Cardiac muscle cell (in vitro differentiated cells and primary cell): Measurements from ENCODE around the gene PSMB7. TPM values are rescaled to one million over a fixed set of nuclear protein-coding genes. Genes with fewer than 3 reads are reported as not detected.

Experiments
- DNase-seq, 2 donors: peaks; one replicate each; pipeline versions ENCODE4 v3.0.0 to v3.0.0-alpha.2; 2010 to 2017; ENCODE audit warnings: low read depth in 1 of 2, low spot score in 1 of 2
- H3K27ac ChIP-seq: fragments of 200-600 bp; sonication (generic); 2 replicates; pipeline ENCODE4 v1.5.1; 2016
- H3K27me3 ChIP-seq: fragments of 200-600 bp; sonication (generic); 2 replicates; pipeline ENCODE4 v1.6.0; 2016; ENCODE audit warnings: control low read depth
- H3K36me3 ChIP-seq: fragments of 200-600 bp; sonication (generic); 2 replicates; pipeline ENCODE4 v1.5.1; 2016; ENCODE audit warnings: control low read depth
- H3K4me1 ChIP-seq: fragments of 200-600 bp; sonication (generic); 2 replicates; pipeline ENCODE4 v1.8.1; 2017; ENCODE audit warnings: low read depth, mild to moderate bottlenecking, mixed run types
- H3K4me3 ChIP-seq: fragments of 200-600 bp; sonication (generic); 2 replicates; pipeline ENCODE4 v1.5.1; 2016; ENCODE audit warnings: mild to moderate bottlenecking
- H3K9me3 ChIP-seq: fragments of 200-600 bp; sonication (generic); 2 replicates; pipeline ENCODE4 v1.5.1; 2017; ENCODE audit warnings: low read depth, mild to moderate bottlenecking, control low read depth
- CTCF ChIP-seq: IDR thresholded peaks from 2 replicates; pipeline ENCODE4 v1.5.1; 2012; ENCODE audit warnings: low read depth, mild to moderate bottlenecking, low read length
- polyA plus RNA-seq: library from polyadenylated mRNA; unstranded; fragments of >200 nt; fragmentation: Nextera tagmentation; extraction: Ambion mirVana; gene quantifications from 2 replicates; pipeline ENCODE4 v1.2.1, GENCODE V29; 2016
- total RNA-seq: library from RNA; depleted of rRNA; stranded (reverse); fragments of >200 nt; gene quantifications from 2 replicates; pipeline ENCODE4 v1.2.3, GENCODE V29; 2016

The PSMB7 gene
- total and polyA plus RNA-seq, 2 experiments from 2014 or later = 160 to 282 TPM

DNA sequence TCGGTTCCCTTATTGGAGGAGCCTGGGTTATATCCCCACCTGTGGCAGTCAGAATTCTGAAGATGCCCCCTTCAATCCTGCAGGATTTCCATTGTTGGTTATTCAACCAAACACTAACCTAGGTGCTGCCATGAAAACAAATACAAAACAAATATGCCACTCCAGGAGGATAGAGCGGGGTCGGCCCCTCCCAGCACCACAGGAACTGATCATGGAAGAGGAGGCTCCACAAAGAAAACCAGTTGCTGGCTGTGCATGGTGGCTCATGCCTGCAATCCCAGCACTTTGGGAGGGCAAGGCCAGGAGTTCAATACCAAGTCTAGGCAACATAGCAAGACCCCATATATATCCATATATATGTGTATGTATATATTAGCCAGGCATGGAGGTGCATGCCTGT lies 21.8 kb upstream of the PSMB7 start:
- Histone ChIP-seq H3K36me3 (no peaks in the 10 kb centered on the region), H3K4me1 (no peaks in the 10 kb centered on the region), H3K27me3 (no peaks in the 10 kb centered on the region), H3K27ac (no peak overlapping the region), H3K4me3 (no peak overlapping the region), H3K9me3 (no peaks in the 10 kb centered on the region)
- no peak for TF ChIP-seq CTCF
- no peak for DNase-seq

- Histone ChIP-seq H3K27me3 (no peaks in the 10 kb centered on the region), H3K4me1 (no peaks in the 10 kb centered on the region), H3K27ac (no peak overlapping the region), H3K4me3 (no peak overlapping the region), H3K36me3 (no peaks in the 10 kb centered on the region), H3K9me3 (no peaks in the 10 kb centered on the region)
- no peak for TF ChIP-seq CTCF
- DNase-seq = no peak
Measured at GRCh38 chr9:124436320-124436719, 21.1 kb upstream of the PSMB7 start.

DNA sequence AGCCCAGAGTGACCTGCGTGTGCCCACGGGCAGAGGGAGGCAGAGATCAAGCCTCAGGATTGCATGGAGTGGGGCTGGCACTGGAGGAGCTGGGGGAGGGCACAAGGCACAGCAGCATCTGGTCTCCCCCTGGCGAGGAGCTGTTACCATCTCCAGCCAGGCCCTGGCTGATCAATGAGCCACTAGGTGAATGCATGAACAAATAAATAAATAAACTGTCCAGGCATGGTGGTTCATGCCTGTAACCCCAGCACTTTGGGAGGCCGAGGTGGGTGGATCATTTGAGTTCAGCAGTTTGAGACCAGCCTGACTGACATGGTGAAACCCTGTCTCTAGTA lies 14.3 kb upstream of the PSMB7 start:
- no peak for TF ChIP-seq CTCF
- no peak overlapping the region for H3K4me3 ChIP-seq
- H3K9me3 ChIP-seq = no peaks in the 10 kb centered on the region
- no peaks in the 10 kb centered on the region for H3K36me3 ChIP-seq
- H3K27ac ChIP-seq = no peak overlapping the region
- no peak for DNase-seq
- H3K27me3 ChIP-seq = no peaks in the 10 kb centered on the region
- H3K4me1 ChIP-seq = no peaks in the 10 kb centered on the region

- Histone ChIP-seq H3K4me1 (no peaks in the 10 kb centered on the region), H3K4me3 (no peak overlapping the region), H3K27ac (no peak overlapping the region), H3K9me3 (no peaks in the 10 kb centered on the region), H3K36me3 (no peaks in the 10 kb centered on the region), H3K27me3 (no peaks in the 10 kb centered on the region)
- DNase-seq = no peak
- no peak for TF ChIP-seq CTCF
Measured at GRCh38 chr9:124428751-124429529, 13.7 kb upstream of the PSMB7 start.

- Histone ChIP-seq H3K4me1 (no peaks in the 10 kb centered on the region), H3K36me3 (no peaks in the 10 kb centered on the region), H3K27ac (no peak overlapping the region), H3K4me3 (no peak overlapping the region), H3K27me3 (no peaks in the 10 kb centered on the region), H3K9me3 (no peaks in the 10 kb centered on the region)
- no peak for TF ChIP-seq CTCF
- no peak for DNase-seq
Measured at GRCh38 chr9:124427281-124427680, 12.0 kb upstream of the PSMB7 start.
